Osteoblast (primary cell): ENCODE measurements around the gene COL25A1. TPM values are rescaled to one million over a fixed set of nuclear protein-coding genes. Genes with fewer than 3 reads are reported as not detected.

Source experiments
- DNase-seq: peaks from one replicate; pipeline ENCODE4 v3.0.0; 2011; ENCODE audit warnings: low spot score, mixed read lengths; ENCODE audit not compliant: insufficient read length; ENCODE audit errors: missing footprints
- H2AFZ ChIP-seq: 2 replicates; pipeline ENCODE4 v1.6.0; 2011; ENCODE audit warnings: mild to moderate bottlenecking, low read length
- H3K27ac ChIP-seq: 2 replicates; pipeline ENCODE4 v1.5.1; 2011; ENCODE audit warnings: mild to moderate bottlenecking, low read depth, low read length, moderate library complexity
- H3K27me3 ChIP-seq: 2 replicates; pipeline ENCODE4 v1.6.0; 2012; ENCODE audit warnings: mild to moderate bottlenecking, control low read depth, inconsistent platforms, low read length, moderate library complexity; ENCODE audit not compliant: insufficient read depth
- H3K36me3 ChIP-seq: 2 replicates; pipeline ENCODE4 v1.5.1; 2011; ENCODE audit warnings: mild to moderate bottlenecking, low read length, control low read depth, moderate library complexity; ENCODE audit not compliant: insufficient read depth
- H3K4me1 ChIP-seq: 2 replicates; pipeline ENCODE4 v1.5.1; 2011; ENCODE audit warnings: mild to moderate bottlenecking, low read length, control low read depth, moderate library complexity; ENCODE audit not compliant: insufficient read depth
- H3K4me2 ChIP-seq: 2 replicates; pipeline ENCODE4 v1.6.0; 2011; ENCODE audit warnings: mild to moderate bottlenecking, low read length; ENCODE audit not compliant: insufficient read depth
- H3K4me3 ChIP-seq: fragments of 200-600 bp; sonication (generic); 3 replicates; pipeline ENCODE4 v1.5.1; 2012; ENCODE audit warnings: mild to moderate bottlenecking, low read length, inconsistent platforms; ENCODE audit not compliant: insufficient read depth
- H3K79me2 ChIP-seq: 2 replicates; pipeline ENCODE4 v1.6.0; 2012; ENCODE audit warnings: mild to moderate bottlenecking, low read length, control low read depth, inconsistent platforms; ENCODE audit not compliant: insufficient read depth
- H3K9me3 ChIP-seq: 2 replicates; pipeline ENCODE4 v1.5.1; 2011; ENCODE audit warnings: low read depth, low read length, control low read depth
- H4K20me1 ChIP-seq: 2 replicates; pipeline ENCODE4 v1.6.0; 2012; ENCODE audit warnings: mild to moderate bottlenecking, low read length, control low read depth; ENCODE audit not compliant: insufficient read depth
- total RNA-seq: library from RNA; depleted of rRNA; stranded (reverse); fragments of >200 nt; gene quantifications from 2 replicates; pipeline ENCODE4 v1.2.3, GENCODE V29; 2012
- TF ChIP-seq, protein P1 (sequence below): IDR thresholded peaks from 2 replicates; pipeline ENCODE4 v1.5.1; 2011; ENCODE audit warnings: mild to moderate bottlenecking, low read depth, low read length, moderate library complexity; ENCODE audit errors: extremely low read depth

Gene COL25A1
- total RNA-seq, 1 donor = 1.4 TPM

DNA sequence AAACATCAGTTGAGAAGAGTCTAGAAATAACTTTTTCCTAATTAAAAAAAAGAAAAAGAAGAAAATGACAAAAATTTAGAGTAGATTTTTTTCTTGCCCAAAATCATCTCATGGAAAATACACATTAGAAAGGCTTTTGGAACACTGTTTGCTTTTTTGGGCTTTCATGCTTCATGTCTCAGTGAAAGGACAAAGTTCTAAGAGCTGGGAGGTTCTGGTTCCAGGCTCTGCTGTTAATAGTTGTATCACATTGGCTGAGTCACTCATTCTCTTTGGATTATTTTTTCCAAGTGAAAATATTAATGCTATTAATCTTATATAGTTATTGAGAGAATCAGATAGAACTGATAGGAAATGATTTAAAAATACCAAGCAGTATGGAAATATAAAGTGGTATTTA is 506.7 kb downstream of the COL25A1 start:
- H3K27ac ChIP-seq = no peak overlapping the region
- no peak for DNase-seq
- H4K20me1 ChIP-seq = no peaks in the 10 kb centered on the region
- no peak overlapping the region for H3K4me2 ChIP-seq
- H3K79me2 ChIP-seq = no peaks in the 10 kb centered on the region
- H3K27me3 ChIP-seq = no peaks in the 10 kb centered on the region
- H3K4me3 ChIP-seq = no peak overlapping the region
- H3K36me3 ChIP-seq = no peaks in the 10 kb centered on the region
- TF ChIP-seq, protein P1, sequence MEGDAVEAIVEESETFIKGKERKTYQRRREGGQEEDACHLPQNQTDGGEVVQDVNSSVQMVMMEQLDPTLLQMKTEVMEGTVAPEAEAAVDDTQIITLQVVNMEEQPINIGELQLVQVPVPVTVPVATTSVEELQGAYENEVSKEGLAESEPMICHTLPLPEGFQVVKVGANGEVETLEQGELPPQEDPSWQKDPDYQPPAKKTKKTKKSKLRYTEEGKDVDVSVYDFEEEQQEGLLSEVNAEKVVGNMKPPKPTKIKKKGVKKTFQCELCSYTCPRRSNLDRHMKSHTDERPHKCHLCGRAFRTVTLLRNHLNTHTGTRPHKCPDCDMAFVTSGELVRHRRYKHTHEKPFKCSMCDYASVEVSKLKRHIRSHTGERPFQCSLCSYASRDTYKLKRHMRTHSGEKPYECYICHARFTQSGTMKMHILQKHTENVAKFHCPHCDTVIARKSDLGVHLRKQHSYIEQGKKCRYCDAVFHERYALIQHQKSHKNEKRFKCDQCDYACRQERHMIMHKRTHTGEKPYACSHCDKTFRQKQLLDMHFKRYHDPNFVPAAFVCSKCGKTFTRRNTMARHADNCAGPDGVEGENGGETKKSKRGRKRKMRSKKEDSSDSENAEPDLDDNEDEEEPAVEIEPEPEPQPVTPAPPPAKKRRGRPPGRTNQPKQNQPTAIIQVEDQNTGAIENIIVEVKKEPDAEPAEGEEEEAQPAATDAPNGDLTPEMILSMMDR = no peak
- peaks cover 4% of the 10 kb centered on the region for H3K4me1 ChIP-seq
- H2AFZ ChIP-seq = no peak overlapping the region
- H3K9me3 ChIP-seq = no peaks in the 10 kb centered on the region

DNA sequence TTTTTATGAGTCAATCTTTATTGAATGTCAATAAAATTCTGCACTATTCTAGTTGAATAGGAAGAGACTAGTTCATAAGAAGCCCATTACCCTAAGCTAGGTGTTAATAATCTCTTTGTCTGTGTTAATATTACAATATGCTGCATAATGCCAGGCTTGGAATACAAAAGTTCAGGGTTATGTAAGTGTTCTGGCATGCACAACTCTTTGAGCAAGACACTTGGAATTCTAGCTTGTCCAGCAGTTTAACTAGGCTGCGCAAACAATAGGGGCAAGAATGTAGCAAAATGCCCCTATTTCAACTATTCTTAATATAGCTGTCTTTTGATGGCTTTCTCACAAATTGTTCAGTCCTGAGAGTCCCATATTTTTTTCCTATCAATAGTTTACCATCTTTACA is 508.3 kb downstream of the COL25A1 start:
- H3K79me2 ChIP-seq = no peaks in the 10 kb centered on the region
- peaks cover 4% of the 10 kb centered on the region for H3K4me1 ChIP-seq
- no peak overlapping the region for H3K4me2 ChIP-seq
- TF ChIP-seq, protein P1 = no peak
- no peak overlapping the region for H3K4me3 ChIP-seq
- no peaks in the 10 kb centered on the region for H3K36me3 ChIP-seq
- DNase-seq = peak; percentile 71
- H2AFZ ChIP-seq = no peak overlapping the region
- no peaks in the 10 kb centered on the region for H3K9me3 ChIP-seq
- no peaks in the 10 kb centered on the region for H4K20me1 ChIP-seq
- no peak overlapping the region for H3K27ac ChIP-seq
- H3K27me3 ChIP-seq = no peaks in the 10 kb centered on the region

DNA sequence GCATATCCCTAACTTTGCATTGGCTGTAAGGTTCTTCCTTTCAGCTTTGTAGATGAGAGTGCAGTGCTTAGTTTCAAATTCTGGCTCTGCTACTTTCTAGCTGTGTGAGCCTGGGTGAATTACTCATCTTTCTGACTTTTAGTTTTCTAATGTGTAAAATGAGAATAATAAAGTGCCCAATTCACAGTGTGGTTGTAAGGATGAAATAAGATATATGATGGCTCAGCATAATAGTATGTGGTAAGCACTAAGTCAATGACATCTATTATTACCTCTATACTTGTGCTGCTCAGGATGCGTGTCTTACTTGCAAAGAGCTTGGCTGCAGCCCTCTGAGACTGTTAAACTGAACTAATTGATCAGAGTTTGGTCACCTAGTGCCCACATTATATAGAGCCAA is 509.0 kb downstream of the COL25A1 start:
- Histone ChIP-seq H3K4me1 (peaks cover 4% of the 10 kb centered on the region), H3K4me2 (no peak overlapping the region), H3K79me2 (no peaks in the 10 kb centered on the region), H4K20me1 (no peaks in the 10 kb centered on the region), H2AFZ (no peak overlapping the region), H3K27ac (no peak overlapping the region), H3K36me3 (no peaks in the 10 kb centered on the region), H3K27me3 (no peaks in the 10 kb centered on the region), H3K4me3 (no peak overlapping the region), H3K9me3 (no peaks in the 10 kb centered on the region)
- TF ChIP-seq, protein P1 = no peak
- peak; percentile 18 for DNase-seq

- no peaks in the 10 kb centered on the region for H3K27me3 ChIP-seq
- no peaks in the 10 kb centered on the region for H3K79me2 ChIP-seq
- no peaks in the 10 kb centered on the region for H3K9me3 ChIP-seq
- H2AFZ ChIP-seq = no peak overlapping the region
- no peak for DNase-seq
- no peak overlapping the region for H3K27ac ChIP-seq
- H3K4me3 ChIP-seq = no peak overlapping the region
- no peaks in the 10 kb centered on the region for H3K4me1 ChIP-seq
- TF ChIP-seq, protein P1 = no peak
- no peaks in the 10 kb centered on the region for H4K20me1 ChIP-seq
- H3K4me2 ChIP-seq = no peak overlapping the region
- no peaks in the 10 kb centered on the region for H3K36me3 ChIP-seq
Observed at GRCh38 chr4:108788731-108789130, 513.7 kb downstream of the COL25A1 start.
